Hematopoietic multipotent progenitor cell treated with erythropoietin and hydrocortisone succinate and interleukin-3 and kit ligand, for 4 days (in vitro differentiated cells): ENCODE data around the gene SDC1.
"Not testable (repeated sequence)": the region's sequence is repeated elsewhere in the genome, so short reads cannot be mapped to it uniquely, and the experiment has no call there.

Source experiments
- DNase-seq: peaks from one replicate; pipeline ENCODE4 v3.0.0-alpha.2; 2015

SDC1 gene

GRCh38 chr2:20224716-20225293, at the start of gene SDC1:
TSS of gene SDC1 (minus strand) at chr2:20225130. CDS start at chr2:20224867, 263 bp downstream.
- DNase-seq: peak; percentile 34

- no peak for DNase-seq
Measured at GRCh38 chr2:20273042-20273441, 48.1 kb upstream of the SDC1 start.

DNA sequence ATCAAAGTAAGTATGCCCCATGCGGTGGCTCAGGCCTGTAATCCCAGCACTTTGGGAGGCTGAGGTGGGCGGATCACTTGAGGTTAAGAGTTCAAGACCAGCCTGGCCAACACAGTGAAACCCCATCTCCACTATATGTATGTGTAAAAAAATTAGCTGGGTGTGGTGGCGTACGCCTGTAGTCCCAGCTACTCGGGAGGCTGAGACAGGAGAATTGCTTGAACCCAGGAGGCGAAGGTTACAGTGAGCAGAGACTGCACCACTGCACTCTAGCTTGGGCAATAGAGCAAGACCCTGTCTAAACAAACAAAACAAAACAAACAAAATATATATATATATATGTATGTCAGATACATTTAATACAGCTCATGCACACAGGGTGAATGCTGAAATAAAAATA, 43.4 kb upstream of the SDC1 start:
- not testable (repeated sequence) for DNase-seq

DNA sequence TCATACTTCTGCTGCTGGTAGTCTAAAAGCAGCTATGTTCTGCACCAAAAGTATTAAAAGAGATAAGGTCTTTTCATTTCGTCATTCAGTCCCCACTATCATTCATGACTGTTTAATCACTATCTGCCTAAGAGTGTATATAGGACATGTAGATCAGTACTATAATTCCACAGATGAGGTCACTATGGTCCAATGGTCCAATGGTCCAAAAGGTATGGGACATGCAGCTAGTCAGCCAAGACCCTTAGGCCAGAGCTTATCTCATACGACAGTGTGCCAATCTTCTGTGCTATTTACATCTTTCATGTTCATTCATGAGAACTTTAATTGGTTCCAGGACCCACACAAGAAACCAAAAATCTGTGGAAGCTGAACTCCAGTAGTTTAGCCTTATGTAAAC, 42.6 kb upstream of the SDC1 start:
- no peak for DNase-seq

GRCh38 chr2:20264629-20265028, 39.7 kb upstream of the SDC1 start:
- DNase-seq: no peak

DNA sequence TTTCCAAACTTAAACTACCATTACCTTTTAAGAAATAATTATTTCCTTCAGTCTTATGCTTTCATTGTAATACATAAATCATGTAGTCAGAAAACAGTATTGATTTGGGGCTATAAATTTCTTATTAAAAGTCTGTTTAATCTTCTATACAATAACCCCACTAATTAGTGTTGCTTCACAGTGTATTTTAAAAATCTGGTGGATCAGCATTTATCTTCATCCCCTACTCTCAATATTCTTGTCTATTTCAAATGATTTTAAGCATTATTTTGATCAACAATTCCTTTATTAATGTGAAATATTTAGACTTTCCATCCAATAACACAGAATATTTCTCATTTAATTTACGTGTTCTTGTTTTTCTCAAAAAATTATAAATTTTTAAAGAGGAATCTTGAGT, 32.5 kb upstream of the SDC1 start:
- no peak for DNase-seq

GRCh38 chr2:20254731-20255130, 29.8 kb upstream of the SDC1 start:
- no peak for DNase-seq

DNA sequence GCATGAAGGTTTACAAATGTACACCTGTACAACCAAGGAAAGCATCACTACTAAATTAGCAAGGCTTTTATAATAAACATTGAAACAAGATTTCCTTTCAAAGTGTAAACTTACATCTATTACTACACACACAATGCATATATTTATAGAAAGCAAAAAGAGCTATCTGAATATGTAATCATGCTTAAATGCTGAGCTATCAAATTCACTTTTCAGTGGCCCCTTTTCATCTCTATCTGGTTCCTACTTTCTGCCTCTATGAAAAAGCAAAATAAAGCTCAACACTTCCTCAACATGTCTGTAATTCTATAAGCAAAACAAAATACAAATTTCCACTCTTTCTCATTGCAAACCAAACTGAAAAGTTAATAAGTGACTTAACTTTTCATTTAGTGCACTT, 25.5 kb upstream of the SDC1 start:
- DNase-seq: no peak

DNA sequence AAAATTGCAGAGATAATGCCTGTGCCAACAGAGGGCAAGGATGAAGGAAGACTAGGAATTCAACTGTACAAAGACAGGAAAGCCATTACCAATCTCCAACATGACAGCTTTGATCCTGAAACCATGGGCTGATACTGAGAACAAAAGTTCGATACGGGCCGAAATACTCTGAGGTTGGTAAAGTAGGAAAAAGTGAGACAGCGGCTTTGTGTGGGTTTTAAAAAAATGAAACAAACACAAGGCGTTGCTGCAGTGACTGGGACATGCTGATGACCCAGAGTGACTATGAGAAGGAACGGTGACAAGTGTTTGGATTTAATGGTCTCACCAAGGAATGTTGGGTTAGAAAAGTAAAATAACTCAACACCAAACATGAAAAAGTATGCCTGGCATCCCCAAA, 24.2 kb upstream of the SDC1 start:
- DNase-seq: no peak

GRCh38 chr2:20247084-20247483, 22.2 kb upstream of the SDC1 start:
- DNase-seq: no peak

DNA sequence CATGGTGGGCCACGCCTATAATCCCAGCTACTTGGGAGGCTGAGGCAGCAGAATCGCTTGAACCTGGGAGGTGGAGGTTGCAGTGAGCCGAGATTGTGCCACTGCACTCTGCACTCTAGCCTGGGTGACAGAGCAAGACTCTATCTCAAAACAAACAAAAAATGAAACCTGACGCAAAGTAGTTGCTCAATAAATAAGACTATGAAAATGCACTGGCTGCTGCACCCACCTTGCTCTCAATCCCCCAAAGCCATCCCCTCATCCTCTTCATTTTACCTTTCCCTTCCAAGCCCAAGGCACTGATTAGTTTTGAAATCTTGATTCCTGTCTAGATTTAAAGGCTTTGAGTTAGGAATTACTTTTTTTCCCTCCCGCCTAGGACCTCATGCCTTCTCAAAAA, 18.7 kb upstream of the SDC1 start:
- not testable (repeated sequence) for DNase-seq

GRCh38 chr2:20242727-20243377, 17.9 kb upstream of the SDC1 start:
- DNase-seq: peak; percentile 35

DNA sequence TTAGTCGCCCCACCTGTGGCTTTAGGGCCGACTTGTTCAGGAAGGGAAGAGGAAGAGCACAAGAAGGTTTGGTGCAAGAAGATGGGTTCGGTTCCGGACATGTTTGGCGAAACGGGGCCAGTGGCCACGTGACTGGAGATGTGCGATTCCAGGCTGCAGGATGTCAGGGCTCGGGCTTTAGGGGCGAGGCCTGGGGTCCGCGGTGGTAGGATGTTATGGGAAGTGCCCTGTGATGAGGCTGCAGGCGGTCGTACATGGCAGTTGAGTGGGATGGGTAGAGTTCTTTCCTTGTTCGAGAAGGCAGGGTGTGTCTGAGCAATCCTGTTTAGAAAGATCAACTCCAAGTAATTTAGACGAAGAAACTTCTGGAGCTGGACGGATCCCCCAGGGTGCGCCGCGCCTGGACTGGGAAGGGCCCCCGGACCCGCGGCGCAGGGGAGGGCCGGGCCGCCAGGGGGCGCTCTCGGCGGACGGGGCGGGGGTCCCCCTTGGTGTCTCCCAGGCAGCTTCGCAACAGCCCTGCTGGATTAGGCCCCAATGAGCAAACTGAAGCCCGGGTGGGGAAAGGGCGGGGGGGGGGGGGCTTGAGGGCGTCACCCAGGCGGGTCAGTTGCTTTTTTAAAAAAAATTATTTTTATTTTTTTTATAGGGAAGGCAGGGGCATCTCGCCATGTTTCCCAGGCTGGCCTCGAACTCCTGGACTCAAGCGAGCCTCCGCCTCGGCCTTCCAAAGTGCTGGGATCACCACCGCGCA, 17.2 kb upstream of the SDC1 start:
- DNase-seq: peak; percentile 46

GRCh38 chr2:20240291-20240690, 15.4 kb upstream of the SDC1 start:
- not testable (repeated sequence) for DNase-seq

GRCh38 chr2:20236496-20236895, 11.6 kb upstream of the SDC1 start:
- DNase-seq: no peak

DNA sequence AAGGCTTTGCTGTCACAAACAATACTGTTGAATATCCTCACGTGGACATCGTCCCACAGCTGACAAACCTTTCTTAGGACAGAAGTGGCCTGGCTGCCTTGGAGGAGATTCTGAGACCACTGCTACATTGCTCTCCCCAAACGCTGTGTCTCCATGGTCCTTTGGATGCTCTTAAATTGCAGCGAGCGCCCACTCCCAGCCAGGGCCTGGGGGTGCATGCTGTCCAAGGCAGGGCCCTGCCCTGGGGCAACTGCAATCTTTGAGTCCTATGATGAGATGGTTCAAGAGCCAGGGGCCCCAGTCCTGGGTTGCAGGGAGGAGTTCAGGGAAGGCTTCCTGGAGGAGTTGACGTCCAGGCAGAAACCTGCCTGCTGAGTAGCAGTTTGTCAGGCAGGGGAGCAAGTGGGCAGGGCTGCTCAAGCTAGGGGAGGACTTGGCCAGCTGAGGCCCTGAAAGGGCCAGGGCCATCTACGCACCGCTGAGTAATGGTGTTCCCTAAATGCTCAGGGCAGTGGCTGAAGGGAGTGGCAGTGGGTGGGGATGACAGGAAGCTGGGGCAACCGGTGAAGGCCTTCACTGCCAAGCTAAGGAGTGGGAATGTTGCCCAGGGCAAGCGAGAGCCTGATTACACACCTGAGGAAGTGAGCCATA, 10.8 kb upstream of the SDC1 start:
- no peak for DNase-seq

DNA sequence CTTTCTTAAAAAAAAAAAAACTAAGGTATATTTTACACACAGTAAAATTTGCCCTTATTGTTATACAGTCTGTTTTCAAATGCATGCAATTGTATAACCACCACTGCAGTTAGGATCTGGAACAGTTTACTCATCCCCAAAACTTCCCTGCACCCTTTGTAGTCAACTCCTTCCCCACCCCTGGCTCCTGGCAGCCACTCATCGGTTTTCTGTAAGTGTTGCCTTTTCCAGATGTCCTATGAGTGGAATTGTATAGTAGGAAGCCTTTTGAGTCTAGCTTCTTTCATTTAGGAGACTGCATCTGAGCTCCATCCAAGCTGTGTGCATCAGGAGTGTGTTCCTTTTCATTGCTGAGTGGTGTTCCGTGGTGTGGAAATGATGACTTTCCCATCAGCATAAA, 9.7 kb upstream of the SDC1 start:
- DNase-seq: not testable (repeated sequence)

DNA sequence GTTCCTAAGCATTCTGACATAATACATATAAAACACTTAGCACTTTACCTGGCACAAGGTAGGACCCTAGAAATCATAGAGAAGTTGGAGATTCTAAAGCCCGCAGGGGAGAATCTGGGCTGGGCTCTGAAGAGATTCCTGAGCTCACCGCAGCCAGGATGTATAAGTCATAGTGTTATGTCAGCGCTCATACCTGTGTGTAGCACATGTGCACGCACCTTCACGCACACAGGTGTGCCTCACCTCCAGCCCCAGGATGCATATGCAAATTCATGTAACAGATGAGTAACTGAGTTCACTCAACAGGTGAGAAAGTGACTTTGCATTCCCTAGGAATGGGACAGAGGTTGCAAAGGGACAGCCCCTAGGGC, 7.9 kb upstream of the SDC1 start:
- DNase-seq: no peak

- no peak for DNase-seq
Measured at GRCh38 chr2:20231598-20232026, 6.7 kb upstream of the SDC1 start.

DNA sequence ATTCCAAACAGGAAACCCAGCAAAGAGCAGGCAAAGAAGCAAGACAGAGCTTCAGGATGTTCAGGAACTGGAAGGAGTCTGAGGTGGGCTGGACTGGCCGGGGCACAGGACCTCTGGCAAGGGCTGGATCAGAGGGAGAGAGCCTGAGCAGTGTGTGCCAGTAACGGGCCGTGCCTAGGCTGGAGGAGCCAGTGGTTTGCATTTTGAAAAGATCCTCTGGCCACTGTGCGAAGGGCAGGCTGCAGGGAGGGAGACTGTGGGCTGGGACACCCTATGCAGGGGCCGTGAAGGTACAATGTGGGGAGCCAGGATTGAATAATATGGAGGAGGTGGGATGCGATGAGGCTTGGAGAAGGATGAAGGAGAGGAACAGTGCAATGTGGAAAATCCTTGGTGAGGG, 6.2 kb upstream of the SDC1 start:
- DNase-seq: no peak

DNA sequence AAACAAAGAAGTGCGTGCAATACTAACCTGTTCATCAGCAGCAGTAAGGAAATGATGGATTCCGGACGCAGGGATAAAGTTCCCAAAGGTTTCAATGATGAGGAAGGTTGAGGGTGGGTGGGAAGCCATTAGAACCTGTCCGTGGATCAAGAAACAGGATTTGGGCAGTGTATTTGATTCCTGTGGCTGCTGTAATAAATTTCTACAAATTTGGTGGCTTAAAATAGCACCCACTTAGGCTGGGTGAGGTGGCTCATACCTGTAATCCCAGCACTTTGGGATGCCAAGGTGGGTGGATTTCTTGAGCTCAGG, 5.1 kb upstream of the SDC1 start:
- DNase-seq: no peak

DNA sequence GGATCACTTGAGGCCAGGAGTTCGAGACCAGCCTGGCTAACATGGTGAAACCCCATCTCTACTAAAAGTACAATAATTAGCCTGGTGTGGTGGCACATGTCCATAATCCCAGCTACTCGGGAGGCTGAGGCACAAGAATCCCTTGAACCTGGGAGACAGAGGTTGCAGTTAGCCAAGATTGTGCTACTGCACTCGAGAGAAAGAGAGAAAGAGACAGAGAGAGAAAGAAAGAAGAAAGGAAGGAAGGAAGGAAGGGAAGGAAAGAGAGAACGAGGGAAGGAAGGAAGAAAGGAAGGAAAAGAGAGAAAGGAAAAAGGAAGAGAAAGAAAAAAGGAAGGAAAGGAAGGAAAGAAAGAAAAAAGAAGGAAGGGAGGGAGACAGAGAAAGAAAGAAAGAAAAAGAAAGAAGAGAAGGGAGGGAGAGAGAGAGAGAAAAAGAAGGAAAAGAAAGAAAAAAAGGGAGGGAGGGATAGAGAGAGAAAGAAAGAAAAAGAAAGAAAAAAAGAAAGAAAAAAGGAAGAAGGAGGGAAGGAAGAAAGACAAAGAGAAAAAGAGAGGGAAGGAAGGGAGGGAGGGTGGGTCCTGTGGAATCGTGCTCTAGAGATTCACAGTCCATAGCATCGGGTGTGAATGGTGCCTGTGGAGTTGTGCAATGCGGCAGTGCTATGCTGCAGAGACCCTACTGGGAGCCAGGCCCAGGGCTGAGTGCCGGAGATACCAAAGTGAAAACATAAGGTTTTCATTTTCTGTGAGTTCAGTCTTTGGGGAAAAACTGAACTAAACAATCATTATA, 4.6 kb upstream of the SDC1 start:
- no peak for DNase-seq

- no peak for DNase-seq
Measured at GRCh38 chr2:20227894-20228505, 3.1 kb upstream of the SDC1 start.
